GM12892 (cell line): ENCODE results near the gene ZNF621.

Experiments
- POLR2A ChIP-seq: IDR thresholded peaks from 2 replicates; pipeline ENCODE4 v1.6.1; 2011; ENCODE audit warnings: low read depth, low read length, control low read depth
- POLR2AphosphoS5 ChIP-seq: IDR thresholded peaks from 2 replicates; pipeline ENCODE4 v1.6.1; 2011; ENCODE audit warnings: low read depth, low read length, control low read depth
- TAF1 ChIP-seq: IDR thresholded peaks from 2 replicates; pipeline ENCODE4 v1.6.1; 2011; ENCODE audit warnings: low read depth, mild to moderate bottlenecking, control low read depth, low read length, borderline replicate concordance

DNA sequence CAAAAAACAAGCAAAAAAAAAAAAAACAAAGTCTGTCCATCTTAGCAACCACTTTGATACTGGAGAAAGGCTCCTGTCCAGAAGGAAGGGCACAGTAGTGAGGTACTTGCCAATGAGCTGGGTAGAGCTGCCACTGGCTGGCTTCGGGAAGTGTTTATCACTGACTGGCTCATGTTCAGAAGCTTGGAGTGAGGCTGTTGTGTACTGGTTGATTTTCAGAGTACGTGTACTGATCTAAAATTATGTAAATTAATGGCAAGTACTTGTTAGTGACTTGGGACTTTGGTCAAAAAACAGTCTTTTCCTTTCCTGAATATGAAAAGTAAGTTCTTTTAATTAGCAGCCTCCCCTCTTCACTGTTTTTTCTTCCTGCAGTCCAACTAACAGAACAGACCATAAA is 979 bp upstream of the ZNF621 start:
- TF ChIP-seq TAF1: no peak
- no peak for TF ChIP-seq POLR2AphosphoS5
- no peak for TF ChIP-seq POLR2A
